ENCODE results near the gene LEPROT.

Gene LEPROT

DNA sequence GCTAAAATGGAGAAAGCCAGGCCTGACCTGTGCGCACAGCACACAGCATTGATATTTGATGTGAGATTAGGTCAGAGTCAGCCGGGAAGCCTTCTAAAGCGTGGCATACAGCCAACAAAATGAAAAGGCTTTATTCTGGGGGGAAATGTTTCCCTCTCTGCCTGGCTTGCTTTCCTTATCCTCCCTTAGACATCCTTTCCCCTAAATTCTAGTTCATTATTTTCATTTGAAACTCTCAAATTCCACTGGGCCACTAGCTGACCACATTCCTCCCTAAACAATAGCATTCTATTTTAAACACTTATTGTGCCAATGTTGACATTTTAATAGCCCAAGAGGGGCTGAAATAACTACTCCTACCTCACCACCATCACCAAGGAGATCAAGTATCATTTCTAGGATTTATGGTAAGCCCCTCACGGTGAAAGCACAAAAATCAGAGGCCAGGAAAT is 49.4 kb downstream of the LEPROT start:
- intact Hi-C loops (cut with DNase I): no loop called here
- DNase-seq: no peak

- intact Hi-C loops (cut with DNase I): no loop called here
- DNase-seq: no peak
These were observed 50.3 kb downstream of the LEPROT start for GRCh38 chr1:65470766-65471165.

GRCh38 chr1:65471213-65471833 is 50.9 kb downstream of the LEPROT start:
- no peak for DNase-seq
- intact Hi-C loops (cut with DNase I): no loop called here

- DNase-seq: no peak
- intact Hi-C loops (cut with DNase I): no loop called here
These were observed 51.4 kb downstream of the LEPROT start for GRCh38 chr1:65471861-65472332.

GRCh38 chr1:65476327-65476726 is 55.9 kb downstream of the LEPROT start:
- DNase-seq: no peak
- intact Hi-C loops (cut with DNase I): no loop called here

DNA sequence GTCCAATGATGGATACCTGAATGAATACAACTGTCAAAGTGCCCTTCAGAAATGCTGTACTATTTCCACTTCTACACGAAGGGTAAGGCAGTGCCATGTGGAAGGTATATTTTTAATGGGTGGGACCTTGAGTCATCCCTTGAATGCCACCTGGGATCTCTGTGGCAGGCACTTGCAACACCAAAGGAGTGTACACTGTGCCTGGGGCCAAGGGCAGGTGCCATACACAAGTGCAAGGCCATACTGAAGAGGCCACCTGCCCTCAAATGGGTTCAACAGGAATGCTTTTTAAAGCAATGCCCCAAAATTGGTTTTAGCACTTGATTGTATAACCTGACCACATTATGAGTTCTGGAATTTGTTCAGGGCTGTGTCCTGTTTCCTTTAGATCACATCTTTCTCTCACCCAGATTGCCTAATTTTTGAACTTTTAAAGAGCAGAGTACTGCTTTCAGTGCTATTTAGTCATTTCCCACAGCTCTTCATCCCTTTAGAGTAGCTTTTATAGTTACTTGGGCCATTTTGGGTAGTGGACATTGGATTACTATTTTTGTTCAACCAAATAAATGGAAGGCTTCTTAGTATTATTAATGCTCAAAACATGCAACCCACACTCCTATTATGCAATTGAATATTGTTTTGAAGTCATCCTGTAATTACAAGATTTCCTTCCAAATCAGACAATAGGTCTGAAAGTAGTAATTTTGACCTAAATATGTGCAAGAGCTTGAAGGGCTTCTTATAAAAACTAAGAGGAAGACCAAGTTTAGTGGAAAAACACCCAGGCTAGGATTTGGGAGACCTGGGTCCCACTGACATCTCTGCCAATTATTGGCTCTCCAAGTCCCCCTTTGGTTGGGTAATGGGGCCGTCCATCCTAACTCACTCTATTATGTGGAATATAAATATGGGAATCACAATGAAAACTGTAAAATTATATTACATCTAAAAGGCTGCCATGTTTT is 57.2 kb downstream of the LEPROT start:
- DNase-seq: no peak
- intact Hi-C loops (cut with DNase I): no loop called here

- no peak for DNase-seq
- intact Hi-C loops (cut with DNase I): no loop called here
These were observed 58.0 kb downstream of the LEPROT start for GRCh38 chr1:65478379-65479026.

- DNase-seq: no peak
- intact Hi-C loops (cut with DNase I): no loop called here
These were observed 59.2 kb downstream of the LEPROT start for GRCh38 chr1:65479554-65480204.

GRCh38 chr1:65480684-65481405 is 60.4 kb downstream of the LEPROT start:
- intact Hi-C loops (cut with DNase I): no loop called here
- DNase-seq: no peak

DNA sequence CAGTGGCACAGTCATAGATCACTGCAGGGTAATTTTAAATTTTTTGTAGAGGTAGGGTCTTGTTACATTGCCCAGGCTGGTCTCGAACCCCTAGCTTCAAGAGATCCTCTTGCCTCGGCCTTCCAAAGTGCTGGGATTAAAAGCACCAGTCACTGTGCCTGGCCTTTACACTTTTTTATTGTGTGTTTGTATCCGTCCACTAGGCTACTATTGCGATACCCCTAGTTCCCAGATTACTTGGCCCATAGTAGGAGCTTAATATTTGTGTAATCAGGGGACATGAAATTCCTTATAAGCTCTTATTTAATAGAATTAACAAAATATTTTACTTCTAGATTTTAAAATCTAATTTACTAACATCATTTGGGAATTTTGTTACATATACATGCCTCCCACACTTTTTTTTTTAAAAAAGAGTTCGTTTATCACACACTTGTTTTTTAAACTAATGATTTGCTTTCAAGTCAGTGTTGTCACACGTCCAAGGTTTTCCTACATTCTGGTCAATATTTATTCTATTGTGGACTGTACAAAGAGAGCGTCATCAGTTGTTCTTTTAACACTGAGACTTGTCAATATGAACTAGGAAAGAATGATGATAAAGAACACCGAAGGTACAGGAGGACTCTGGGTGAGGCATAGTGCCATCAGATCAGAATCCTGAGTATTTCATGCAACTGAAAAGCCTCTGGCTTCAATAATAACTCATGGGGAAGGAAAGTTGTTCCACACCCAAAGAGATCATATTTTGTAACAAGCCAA is 63.7 kb downstream of the LEPROT start:
- intact Hi-C loops (cut with DNase I): no loop called here
- DNase-seq: no peak

Measured in posterior cingulate gyrus (tissue), 11 donors.